ENCODE measurements around the gene CTDP1. TPM values are rescaled to one million over a fixed set of nuclear protein-coding genes. Genes with fewer than 3 reads are reported as not detected.

CTDP1 gene
- total RNA-seq, 1 experiment from 2014 or later, result 24.9 TPM

GRCh38 chr18:79747156-79747845, 67.7 kb downstream of the CTDP1 start:
- RAD21 ChIA-PET (ENCODE audit: low non-redundant PET in 1 of 2, low total read pairs in 2 of 2, uncharacterized antibody in 2 of 2, unreplicated experiment in 2 of 2), result no interaction called here
- no peak for TF ChIP-seq EGR1 (IDR thresholded peaks at IDR 0.05; ENCODE audit: low read depth)
- no peak for TF ChIP-seq TCF7L2 (IDR thresholded peaks at IDR 0.05; ENCODE audit: borderline replicate concordance, extremely low read depth, insufficient read depth, insufficient read length)
- TF ChIP-seq JUND (IDR thresholded peaks at IDR 0.05), result no peak
- TF ChIP-seq, protein P1, sequence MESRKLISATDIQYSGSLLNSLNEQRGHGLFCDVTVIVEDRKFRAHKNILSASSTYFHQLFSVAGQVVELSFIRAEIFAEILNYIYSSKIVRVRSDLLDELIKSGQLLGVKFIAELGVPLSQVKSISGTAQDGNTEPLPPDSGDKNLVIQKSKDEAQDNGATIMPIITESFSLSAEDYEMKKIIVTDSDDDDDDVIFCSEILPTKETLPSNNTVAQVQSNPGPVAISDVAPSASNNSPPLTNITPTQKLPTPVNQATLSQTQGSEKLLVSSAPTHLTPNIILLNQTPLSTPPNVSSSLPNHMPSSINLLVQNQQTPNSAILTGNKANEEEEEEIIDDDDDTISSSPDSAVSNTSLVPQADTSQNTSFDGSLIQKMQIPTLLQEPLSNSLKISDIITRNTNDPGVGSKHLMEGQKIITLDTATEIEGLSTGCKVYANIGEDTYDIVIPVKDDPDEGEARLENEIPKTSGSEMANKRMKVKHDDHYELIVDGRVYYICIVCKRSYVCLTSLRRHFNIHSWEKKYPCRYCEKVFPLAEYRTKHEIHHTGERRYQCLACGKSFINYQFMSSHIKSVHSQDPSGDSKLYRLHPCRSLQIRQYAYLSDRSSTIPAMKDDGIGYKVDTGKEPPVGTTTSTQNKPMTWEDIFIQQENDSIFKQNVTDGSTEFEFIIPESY (IDR thresholded peaks at IDR 0.05; ENCODE audit: extremely low read depth, insufficient replicate concordance, low read length), result no peak
- no peak for TF ChIP-seq YY1 (IDR thresholded peaks at IDR 0.05; ENCODE audit: extremely low read depth, insufficient replicate concordance, low read depth, low read length)
- TF ChIP-seq, protein P2, sequence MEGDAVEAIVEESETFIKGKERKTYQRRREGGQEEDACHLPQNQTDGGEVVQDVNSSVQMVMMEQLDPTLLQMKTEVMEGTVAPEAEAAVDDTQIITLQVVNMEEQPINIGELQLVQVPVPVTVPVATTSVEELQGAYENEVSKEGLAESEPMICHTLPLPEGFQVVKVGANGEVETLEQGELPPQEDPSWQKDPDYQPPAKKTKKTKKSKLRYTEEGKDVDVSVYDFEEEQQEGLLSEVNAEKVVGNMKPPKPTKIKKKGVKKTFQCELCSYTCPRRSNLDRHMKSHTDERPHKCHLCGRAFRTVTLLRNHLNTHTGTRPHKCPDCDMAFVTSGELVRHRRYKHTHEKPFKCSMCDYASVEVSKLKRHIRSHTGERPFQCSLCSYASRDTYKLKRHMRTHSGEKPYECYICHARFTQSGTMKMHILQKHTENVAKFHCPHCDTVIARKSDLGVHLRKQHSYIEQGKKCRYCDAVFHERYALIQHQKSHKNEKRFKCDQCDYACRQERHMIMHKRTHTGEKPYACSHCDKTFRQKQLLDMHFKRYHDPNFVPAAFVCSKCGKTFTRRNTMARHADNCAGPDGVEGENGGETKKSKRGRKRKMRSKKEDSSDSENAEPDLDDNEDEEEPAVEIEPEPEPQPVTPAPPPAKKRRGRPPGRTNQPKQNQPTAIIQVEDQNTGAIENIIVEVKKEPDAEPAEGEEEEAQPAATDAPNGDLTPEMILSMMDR (IDR thresholded peaks at IDR 0.05 in 2 of 3, conservative IDR thresholded peaks at IDR 0.05 in 1 of 3; ENCODE audit: borderline replicate concordance in 1 of 3, insufficient read depth in 1 of 3, low read depth in 2 of 3, low read length in 2 of 3), result no peak; a peak in 2 of 6 replicates
- no peak for TF ChIP-seq RAD21 (IDR thresholded peaks at IDR 0.05; ENCODE audit: low read depth)
- TF ChIP-seq EZH2phosphoT487 (IDR thresholded peaks at IDR 0.05; ENCODE audit: borderline replicate concordance), result no peak
- TF ChIP-seq ZFX (IDR thresholded peaks at IDR 0.05), result no peak
- TF ChIP-seq POLR2AphosphoS5 (IDR thresholded peaks at IDR 0.05; ENCODE audit: low read depth, low read length), result no peak
- TF ChIP-seq POLR2A (IDR thresholded peaks at IDR 0.05; ENCODE audit: borderline replicate concordance, extremely low read depth, insufficient read depth, insufficient read length), result no peak
- TF ChIP-seq ZNF274 (IDR thresholded peaks at IDR 0.05; ENCODE audit: low read depth, low read length), result no peak
- no peak for TF ChIP-seq SIN3A (IDR thresholded peaks at IDR 0.05; ENCODE audit: low read depth)

More at GRCh38 chr18:79747156-79747845, 67.7 kb downstream of the CTDP1 start:
- Histone ChIP-seq H3K27me3 (ENCODE audit: insufficient read depth, low read length) (no peaks in the 10 kb centered on the region), H3K4me2 (ENCODE audit: low read length) (no peak overlapping the region), H3K79me2 (ENCODE audit: insufficient read depth, low read length) (no peaks in the 10 kb centered on the region), H3K9me2 (ENCODE audit: insufficient read depth) (no peaks in the 10 kb centered on the region), H3K9me3 (ENCODE audit: control insufficient read depth in 1 of 2, insufficient read depth in 1 of 2, low read depth in 1 of 2, low read length in 2 of 2) (no peaks in the 10 kb centered on the region), H2AFZ (ENCODE audit: low read depth, low read length, poor library complexity, severe bottlenecking) (no peak overlapping the region), H3K36me3 (ENCODE audit: control insufficient read depth in 1 of 2, insufficient read depth in 2 of 2, low read length in 2 of 2) (peaks cover 2 to 5% of the 10 kb centered on the region in 2 experiments; a peak in 1 of 4 replicates), H3K4me3 (replicated peaks in 1 of 2; ENCODE audit: low read depth in 1 of 2, low read length in 2 of 2) (no peak overlapping the region), H3K4me1 (ENCODE audit: control insufficient read depth in 1 of 2, insufficient read depth in 2 of 2, low read length in 2 of 2) (no peaks in the 10 kb centered on the region), H3K27ac (ENCODE audit: low read depth, low read length) (no peak overlapping the region), H3K9ac (ENCODE audit: low read length) (no peak overlapping the region), H4K20me1 (ENCODE audit: insufficient read depth) (no peaks in the 10 kb centered on the region)
- DNase-seq (ENCODE audit: low read depth, low spot score) (no peak), ATAC-seq (no peak)
- CTCF ChIA-PET, result no interaction called here
- intact Hi-C loops (cut with micrococcal nuclease), result no loop called here
- POLR2A ChIA-PET, result no interaction called here
- BruUV-seq (replicated peaks), result no TSS peak
